NCI-H510A treated with DMSO at 0.1 percent for 48 hours (cell line): ENCODE data around the gene UPP1.
A peak's percentile ranks its signal among the peaks of the same experiment; 100 is the strongest.

ENCODE experiments used
- DNase-seq: peaks from one replicate; lab custom pipeline; 2025; lab: John Stamatoyannopoulos, UW

Gene UPP1

GRCh38 chr7:48085942-48086341, 3.1 kb upstream of the UPP1 start:
- DNase-seq = no peak

- DNase-seq = no peak
Measured at GRCh38 chr7:48087349-48087748, 1.7 kb upstream of the UPP1 start.

- peak; percentile 84 for DNase-seq
Measured at GRCh38 chr7:48088559-48089045, 463 bp upstream of the UPP1 start.

GRCh38 chr7:48090095-48090805, 1.2 kb downstream of the UPP1 start:
- DNase-seq = no peak

- DNase-seq = no peak
Measured at GRCh38 chr7:48091506-48092433, 2.7 kb downstream of the UPP1 start.

GRCh38 chr7:48094861-48095293, 5.8 kb downstream of the UPP1 start:
- no peak for DNase-seq

GRCh38 chr7:48096273-48096672, 7.2 kb downstream of the UPP1 start:
- no peak for DNase-seq

- no peak for DNase-seq
Measured at GRCh38 chr7:48097521-48098231, 8.6 kb downstream of the UPP1 start.

- no peak for DNase-seq
Measured at GRCh38 chr7:48098846-48099245, 9.8 kb downstream of the UPP1 start.

GRCh38 chr7:48099781-48100180, 10.7 kb downstream of the UPP1 start:
- no peak for DNase-seq

- no peak for DNase-seq
Measured at GRCh38 chr7:48101352-48101751, 12.3 kb downstream of the UPP1 start.

- no peak for DNase-seq
Measured at GRCh38 chr7:48101968-48102367, 12.9 kb downstream of the UPP1 start.

- DNase-seq = no peak
Measured at GRCh38 chr7:48102530-48102929, 13.5 kb downstream of the UPP1 start.

- no peak for DNase-seq
Measured at GRCh38 chr7:48105045-48105444, 16.0 kb downstream of the UPP1 start.

GRCh38 chr7:48106906-48107659, 18.0 kb downstream of the UPP1 start:
- DNase-seq = no peak

GRCh38 chr7:48107926-48108472, 18.9 kb downstream of the UPP1 start:
- no peak for DNase-seq

GRCh38 chr7:48108959-48109847, 20.1 kb downstream of the UPP1 start:
- DNase-seq = no peak

- peak; percentile 81 for DNase-seq
Measured at GRCh38 chr7:48109848-48110663, 21.0 kb downstream of the UPP1 start.

- DNase-seq = no peak
Measured at GRCh38 chr7:48110868-48111267, 21.8 kb downstream of the UPP1 start.
